Measurements from ENCODE around the gene OTX2. TPM values are rescaled to one million over a fixed set of nuclear protein-coding genes. Genes with fewer than 3 reads are reported as not detected.

Gene OTX2
- total RNA-seq, 1 experiment from 2014 or later = not detected

DNA sequence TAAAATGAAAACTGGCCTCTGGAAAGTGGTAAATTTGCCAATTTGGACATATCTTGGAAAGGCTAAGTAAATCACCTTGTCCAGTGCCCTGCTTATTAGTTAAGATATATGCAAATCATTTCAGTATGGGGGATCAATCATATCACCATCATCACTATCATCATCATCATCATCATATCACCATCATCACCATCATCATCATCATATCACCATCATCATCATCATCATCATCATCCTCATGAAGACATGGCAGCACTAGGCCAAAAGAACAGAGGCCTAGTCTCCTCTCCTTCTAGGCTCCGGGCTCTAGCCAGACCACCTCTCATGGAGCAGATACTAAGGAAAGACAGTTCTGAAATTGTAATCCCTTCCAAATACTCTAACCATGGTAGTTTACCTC, 20.3 kb downstream of the OTX2 start:
- no peaks in the 10 kb centered on the region for H3K4me1 ChIP-seq (ENCODE audit: control insufficient read depth, insufficient read depth, low read length)
- H3K4me3 ChIP-seq (ENCODE audit: low read depth in 2 of 2, low read length in 2 of 2) = no peak overlapping the region
- TF ChIP-seq SIN3A (IDR thresholded peaks at IDR 0.05; ENCODE audit: borderline replicate concordance, insufficient read depth, low read depth, low read length) (no peak), POLR2AphosphoS5 (IDR thresholded peaks at IDR 0.05; ENCODE audit: low read depth, low read length) (no peak), TCF7L2 (IDR thresholded peaks at IDR 0.05; ENCODE audit: low read depth, low read length) (no peak)
- TF ChIP-seq, protein P1, sequence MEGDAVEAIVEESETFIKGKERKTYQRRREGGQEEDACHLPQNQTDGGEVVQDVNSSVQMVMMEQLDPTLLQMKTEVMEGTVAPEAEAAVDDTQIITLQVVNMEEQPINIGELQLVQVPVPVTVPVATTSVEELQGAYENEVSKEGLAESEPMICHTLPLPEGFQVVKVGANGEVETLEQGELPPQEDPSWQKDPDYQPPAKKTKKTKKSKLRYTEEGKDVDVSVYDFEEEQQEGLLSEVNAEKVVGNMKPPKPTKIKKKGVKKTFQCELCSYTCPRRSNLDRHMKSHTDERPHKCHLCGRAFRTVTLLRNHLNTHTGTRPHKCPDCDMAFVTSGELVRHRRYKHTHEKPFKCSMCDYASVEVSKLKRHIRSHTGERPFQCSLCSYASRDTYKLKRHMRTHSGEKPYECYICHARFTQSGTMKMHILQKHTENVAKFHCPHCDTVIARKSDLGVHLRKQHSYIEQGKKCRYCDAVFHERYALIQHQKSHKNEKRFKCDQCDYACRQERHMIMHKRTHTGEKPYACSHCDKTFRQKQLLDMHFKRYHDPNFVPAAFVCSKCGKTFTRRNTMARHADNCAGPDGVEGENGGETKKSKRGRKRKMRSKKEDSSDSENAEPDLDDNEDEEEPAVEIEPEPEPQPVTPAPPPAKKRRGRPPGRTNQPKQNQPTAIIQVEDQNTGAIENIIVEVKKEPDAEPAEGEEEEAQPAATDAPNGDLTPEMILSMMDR (IDR thresholded peaks at IDR 0.05) = no peak
- TF ChIP-seq, protein P2, sequence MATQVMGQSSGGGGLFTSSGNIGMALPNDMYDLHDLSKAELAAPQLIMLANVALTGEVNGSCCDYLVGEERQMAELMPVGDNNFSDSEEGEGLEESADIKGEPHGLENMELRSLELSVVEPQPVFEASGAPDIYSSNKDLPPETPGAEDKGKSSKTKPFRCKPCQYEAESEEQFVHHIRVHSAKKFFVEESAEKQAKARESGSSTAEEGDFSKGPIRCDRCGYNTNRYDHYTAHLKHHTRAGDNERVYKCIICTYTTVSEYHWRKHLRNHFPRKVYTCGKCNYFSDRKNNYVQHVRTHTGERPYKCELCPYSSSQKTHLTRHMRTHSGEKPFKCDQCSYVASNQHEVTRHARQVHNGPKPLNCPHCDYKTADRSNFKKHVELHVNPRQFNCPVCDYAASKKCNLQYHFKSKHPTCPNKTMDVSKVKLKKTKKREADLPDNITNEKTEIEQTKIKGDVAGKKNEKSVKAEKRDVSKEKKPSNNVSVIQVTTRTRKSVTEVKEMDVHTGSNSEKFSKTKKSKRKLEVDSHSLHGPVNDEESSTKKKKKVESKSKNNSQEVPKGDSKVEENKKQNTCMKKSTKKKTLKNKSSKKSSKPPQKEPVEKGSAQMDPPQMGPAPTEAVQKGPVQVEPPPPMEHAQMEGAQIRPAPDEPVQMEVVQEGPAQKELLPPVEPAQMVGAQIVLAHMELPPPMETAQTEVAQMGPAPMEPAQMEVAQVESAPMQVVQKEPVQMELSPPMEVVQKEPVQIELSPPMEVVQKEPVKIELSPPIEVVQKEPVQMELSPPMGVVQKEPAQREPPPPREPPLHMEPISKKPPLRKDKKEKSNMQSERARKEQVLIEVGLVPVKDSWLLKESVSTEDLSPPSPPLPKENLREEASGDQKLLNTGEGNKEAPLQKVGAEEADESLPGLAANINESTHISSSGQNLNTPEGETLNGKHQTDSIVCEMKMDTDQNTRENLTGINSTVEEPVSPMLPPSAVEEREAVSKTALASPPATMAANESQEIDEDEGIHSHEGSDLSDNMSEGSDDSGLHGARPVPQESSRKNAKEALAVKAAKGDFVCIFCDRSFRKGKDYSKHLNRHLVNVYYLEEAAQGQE (IDR thresholded peaks at IDR 0.05; ENCODE audit: insufficient read depth in 1 of 2, low read depth in 2 of 2, low read length in 1 of 2) = no peak
- CTCF ChIA-PET = no interaction called here
- no peak for ATAC-seq
- no peak for DNase-seq (ENCODE audit: low read depth, low spot score)
- intact Hi-C loops (cut with micrococcal nuclease; ENCODE audit: unreplicated experiment) = no loop called here
- in situ Hi-C loops (cut with HindIII; ENCODE audit: low pct_unique_long_range_greater_than_20kb, low sequenced_read_pairs) = no loop called here
- H3K27me3 ChIP-seq (ENCODE audit: control insufficient read depth, insufficient read depth, low read length) = no peaks in the 10 kb centered on the region
- no peaks in the 10 kb centered on the region for H3K36me3 ChIP-seq (ENCODE audit: control insufficient read depth, insufficient read depth, low read length)
- H3K27ac ChIP-seq (ENCODE audit: low read length) = no peak overlapping the region
- BruUV-seq (replicated peaks) = no TSS peak
- POLR2A ChIA-PET = no interaction called here
- no peaks in the 10 kb centered on the region for H3K9me3 ChIP-seq (ENCODE audit: control insufficient read depth, insufficient read depth, low read depth, low read length)

DNA sequence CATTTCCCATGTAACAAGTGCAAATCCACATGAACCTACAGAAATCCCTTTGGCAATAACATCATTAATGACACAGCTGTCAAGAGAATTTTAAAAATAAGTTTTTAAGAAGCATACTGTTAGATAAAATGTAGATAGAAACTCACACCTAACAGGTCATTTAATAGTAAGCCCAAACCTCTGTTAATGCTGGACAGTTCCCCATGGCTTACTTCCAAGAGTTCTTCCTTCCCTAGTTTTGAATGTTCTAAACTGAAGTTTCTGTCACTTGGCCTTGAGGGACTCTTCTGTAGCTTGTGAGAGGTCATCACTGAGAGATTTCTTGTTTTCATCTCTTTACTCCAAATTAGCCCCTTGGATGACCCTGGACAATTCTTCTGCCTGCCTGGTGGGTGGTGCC, 22.7 kb downstream of the OTX2 start:
- in situ Hi-C loops (cut with HindIII; ENCODE audit: low pct_unique_long_range_greater_than_20kb, low sequenced_read_pairs) (no loop called here), intact Hi-C loops (cut with micrococcal nuclease; ENCODE audit: unreplicated experiment) (no loop called here)
- Histone ChIP-seq H3K27ac (ENCODE audit: low read length) (no peak overlapping the region), H3K27me3 (ENCODE audit: control insufficient read depth, insufficient read depth, low read length) (no peaks in the 10 kb centered on the region), H3K4me3 (ENCODE audit: low read depth in 2 of 2, low read length in 2 of 2) (no peak overlapping the region), H3K36me3 (ENCODE audit: control insufficient read depth, insufficient read depth, low read length) (no peaks in the 10 kb centered on the region), H3K9me3 (ENCODE audit: control insufficient read depth, insufficient read depth, low read depth, low read length) (no peaks in the 10 kb centered on the region), H3K4me1 (ENCODE audit: control insufficient read depth, insufficient read depth, low read length) (no peaks in the 10 kb centered on the region)
- ATAC-seq (no peak), DNase-seq (ENCODE audit: low read depth, low spot score) (no peak)
- ChIA-PET CTCF (no interaction called here), POLR2A (no interaction called here)
- BruUV-seq (replicated peaks) = no TSS peak
- TF ChIP-seq, protein P1 (IDR thresholded peaks at IDR 0.05) = no peak
- no peak for TF ChIP-seq POLR2AphosphoS5 (IDR thresholded peaks at IDR 0.05; ENCODE audit: low read depth, low read length)
- TF ChIP-seq, protein P2 (IDR thresholded peaks at IDR 0.05; ENCODE audit: insufficient read depth in 1 of 2, low read depth in 2 of 2, low read length in 1 of 2) = no peak
- no peak for TF ChIP-seq SIN3A (IDR thresholded peaks at IDR 0.05; ENCODE audit: borderline replicate concordance, insufficient read depth, low read depth, low read length)
- TF ChIP-seq TCF7L2 (IDR thresholded peaks at IDR 0.05; ENCODE audit: low read depth, low read length) = no peak

Data from Panc1 (cell line).